Left lung (tissue), 10 donors: ENCODE measurements around the gene NFATC1. TPM values are rescaled to one million over a fixed set of nuclear protein-coding genes. Genes with fewer than 3 reads are reported as not detected.

Source experiments
- ATAC-seq: fragments of 200-7000 bp; cut with Tn5 transposase; one replicate; pipeline ENCODE4 v1.9.1; 2020; ENCODE audit warnings: moderate library complexity
- DNase-seq, 4 donors: peaks; one replicate each; pipeline ENCODE4 v3.0.0-alpha.2; 2013 to 2020
- H3K27ac ChIP-seq, 2 donors: fragments of 200-600 bp; sonication (generic) in 1 of 2; one replicate each; pipeline versions ENCODE4 v1.5.0 to v1.8.0; 2020 to 2021
- H3K27me3 ChIP-seq, 2 donors: fragments of 200-600 bp; sonication (generic) in 1 of 2; one replicate each; pipeline versions ENCODE4 v1.5.0 to v1.8.0; 2020 to 2021
- H3K36me3 ChIP-seq, 2 donors: fragments of 200-600 bp; sonication (generic) in 1 of 2; one replicate each; pipeline versions ENCODE4 v1.5.0 to v1.8.0; 2020 to 2021
- H3K4me1 ChIP-seq, 2 donors: fragments of 200-600 bp; one replicate each; pipeline ENCODE4 v1.8.0; 2021
- H3K4me3 ChIP-seq, 2 donors: fragments of 200-600 bp; sonication (generic) in 1 of 2; one replicate each; pipeline versions ENCODE4 v1.5.0 to v1.8.0; 2020 to 2021; ENCODE audit warnings: mild to moderate bottlenecking in 1 of 2
- H3K9me3 ChIP-seq, 2 donors: fragments of 200-600 bp; sonication (generic) in 1 of 2; one replicate each; pipeline versions ENCODE4 v1.5.0 to v1.8.0; 2020 to 2021
- intact Hi-C, 2 donors: fragments of 100-400 bp; cut with DNase I; formaldehyde crosslinking; loops; one replicate each; pipeline versions ENCODE4 v1.11.2 to v1.14.2; 2022
- polyA plus RNA-seq, 6 donors: library from polyadenylated mRNA; unstranded; fragments of 120-200 nt; gene quantifications; one replicate each; pipeline ENCODE4 v1.2.1, GENCODE V29; 2013; ENCODE audit not compliant: insufficient read length in 6 of 6
- total RNA-seq, 2 donors: library from RNA; stranded (reverse); fragmentation: NEBNext Ultra II Directional; extraction: Animal tissue kit (Norgen Biotek cat#: 25700); gene quantifications; one replicate each; pipeline ENCODE4 v1.2.1, GENCODE V29; 2021
- TF ChIP-seq, protein P1 (sequence below), 2 donors: fragments of 200-600 bp; sonication (generic) in 1 of 2; IDR thresholded peaks; one replicate each; pipeline versions ENCODE4 v1.5.0 to v1.8.0; 2021; ENCODE audit warnings: antibody characterized with exemption in 2 of 2
- donor health status: DM: no; HTN: yes; CAD: no.
- donor health status: DM: no; HTN: no; CAD: no.

Gene NFATC1
- total and polyA plus RNA-seq, 8 donors, result 6.5 to 17.1 (median 8.0) TPM

DNA sequence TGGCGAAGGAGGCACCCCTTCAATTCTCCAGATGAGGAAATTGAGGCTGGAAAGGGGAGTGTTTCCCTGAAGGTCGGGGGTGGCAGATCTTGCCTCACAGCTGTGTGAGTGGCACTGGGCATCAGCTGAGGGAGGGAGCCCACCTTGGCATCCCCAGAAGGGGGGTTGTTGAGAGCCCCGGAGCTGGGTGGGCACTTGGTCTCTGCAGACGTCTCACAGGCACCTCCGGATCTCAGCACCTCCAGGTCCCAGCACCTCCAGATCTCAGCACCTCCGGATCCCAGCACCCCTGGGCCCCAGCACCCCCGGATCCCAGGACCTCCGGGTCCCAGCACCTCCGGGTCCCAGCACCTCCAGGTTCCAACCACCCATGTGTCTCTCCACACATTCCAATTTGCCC is 137.9 kb downstream of the NFATC1 start:
- DNase-seq (peak in 2 of 4 donors; percentile 21 to 66), ATAC-seq (no peak)
- H3K27me3 ChIP-seq, result peaks cover 0 to 24% of the 10 kb centered on the region in 2 donors
- H3K36me3 ChIP-seq, result no peaks in the 10 kb centered on the region
- H3K4me3 ChIP-seq, result no peak overlapping the region
- H3K4me1 ChIP-seq, result no peaks in the 10 kb centered on the region
- no peak overlapping the region for H3K27ac ChIP-seq
- intact Hi-C loops, result no loop called here
- H3K9me3 ChIP-seq, result peaks cover 0 to 1% of the 10 kb centered on the region in 2 donors
- TF ChIP-seq, protein P1, sequence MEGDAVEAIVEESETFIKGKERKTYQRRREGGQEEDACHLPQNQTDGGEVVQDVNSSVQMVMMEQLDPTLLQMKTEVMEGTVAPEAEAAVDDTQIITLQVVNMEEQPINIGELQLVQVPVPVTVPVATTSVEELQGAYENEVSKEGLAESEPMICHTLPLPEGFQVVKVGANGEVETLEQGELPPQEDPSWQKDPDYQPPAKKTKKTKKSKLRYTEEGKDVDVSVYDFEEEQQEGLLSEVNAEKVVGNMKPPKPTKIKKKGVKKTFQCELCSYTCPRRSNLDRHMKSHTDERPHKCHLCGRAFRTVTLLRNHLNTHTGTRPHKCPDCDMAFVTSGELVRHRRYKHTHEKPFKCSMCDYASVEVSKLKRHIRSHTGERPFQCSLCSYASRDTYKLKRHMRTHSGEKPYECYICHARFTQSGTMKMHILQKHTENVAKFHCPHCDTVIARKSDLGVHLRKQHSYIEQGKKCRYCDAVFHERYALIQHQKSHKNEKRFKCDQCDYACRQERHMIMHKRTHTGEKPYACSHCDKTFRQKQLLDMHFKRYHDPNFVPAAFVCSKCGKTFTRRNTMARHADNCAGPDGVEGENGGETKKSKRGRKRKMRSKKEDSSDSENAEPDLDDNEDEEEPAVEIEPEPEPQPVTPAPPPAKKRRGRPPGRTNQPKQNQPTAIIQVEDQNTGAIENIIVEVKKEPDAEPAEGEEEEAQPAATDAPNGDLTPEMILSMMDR (IDR thresholded peaks at IDR 0.05), result no peak

- TF ChIP-seq, protein P1 (IDR thresholded peaks at IDR 0.05), result no peak
- peak in 1 of 4 donors; percentile 25 for DNase-seq
- ATAC-seq, result no peak
- Histone ChIP-seq H3K27ac (no peak overlapping the region), H3K4me1 (no peaks in the 10 kb centered on the region), H3K9me3 (peaks cover 0 to 1% of the 10 kb centered on the region in 2 donors), H3K36me3 (no peaks in the 10 kb centered on the region), H3K4me3 (no peak overlapping the region), H3K27me3 (peaks cover 0 to 24% of the 10 kb centered on the region in 2 donors)
- intact Hi-C loops, result no loop called here
Observed at GRCh38 chr18:79534356-79534755, 138.6 kb downstream of the NFATC1 start.

DNA sequence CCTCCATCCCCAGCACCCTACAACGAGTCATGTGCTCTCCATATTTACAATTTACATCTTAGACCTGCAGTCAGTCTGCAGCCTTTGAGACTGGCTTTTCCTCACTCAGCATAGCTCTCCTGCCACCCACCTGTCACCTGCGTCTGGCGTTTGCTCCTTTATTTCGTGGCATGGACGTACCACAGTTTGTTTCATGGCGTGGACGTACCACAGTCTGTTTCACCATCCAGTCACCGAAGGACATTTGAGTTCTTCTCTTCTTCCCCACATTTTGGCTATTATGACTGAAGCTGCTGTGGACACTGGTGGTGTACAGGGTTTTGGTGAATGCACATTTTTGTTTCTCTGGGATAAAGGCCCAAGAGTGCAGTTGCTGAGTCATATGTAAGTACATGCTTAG is 142.0 kb downstream of the NFATC1 start:
- H3K36me3 ChIP-seq, result no peaks in the 10 kb centered on the region
- peaks cover 0 to 8% of the 10 kb centered on the region in 2 donors for H3K27me3 ChIP-seq
- H3K4me1 ChIP-seq, result no peaks in the 10 kb centered on the region
- intact Hi-C loops, result no loop called here
- H3K4me3 ChIP-seq, result no peak overlapping the region
- no peak for ATAC-seq
- DNase-seq, result peak in 1 of 4 donors; percentile 2
- TF ChIP-seq, protein P1 (IDR thresholded peaks at IDR 0.05), result no peak
- peaks cover 0 to 1% of the 10 kb centered on the region in 2 donors for H3K9me3 ChIP-seq
- H3K27ac ChIP-seq, result no peak overlapping the region

- peaks cover 0 to 1% of the 10 kb centered on the region in 2 donors for H3K9me3 ChIP-seq
- no peak overlapping the region for H3K27ac ChIP-seq
- TF ChIP-seq, protein P1 (IDR thresholded peaks at IDR 0.05), result no peak
- intact Hi-C loops, result no loop called here
- no peak for ATAC-seq
- no peaks in the 10 kb centered on the region for H3K4me1 ChIP-seq
- no peaks in the 10 kb centered on the region for H3K36me3 ChIP-seq
- peak in 1 of 4 donors; percentile 23 for DNase-seq
- no peaks in the 10 kb centered on the region for H3K27me3 ChIP-seq
- no peak overlapping the region for H3K4me3 ChIP-seq
Observed at GRCh38 chr18:79538635-79539034, 142.9 kb downstream of the NFATC1 start.

- Histone ChIP-seq H3K4me1 (no peaks in the 10 kb centered on the region), H3K27me3 (peaks cover 0 to 14% of the 10 kb centered on the region in 2 donors), H3K4me3 (no peak overlapping the region), H3K9me3 (peaks cover 0 to 1% of the 10 kb centered on the region in 2 donors), H3K36me3 (no peaks in the 10 kb centered on the region), H3K27ac (no peak overlapping the region)
- ATAC-seq (no peak), DNase-seq (no peak)
- intact Hi-C loops, result no loop called here
- TF ChIP-seq, protein P1 (IDR thresholded peaks at IDR 0.05), result no peak
Observed at GRCh38 chr18:79540161-79540903, 144.6 kb downstream of the NFATC1 start.
